H9 (cell line): ENCODE measurements around the gene INSRR. TPM values are rescaled to one million over a fixed set of nuclear protein-coding genes. Genes with fewer than 3 reads are reported as not detected.

Source experiments
- DNase-seq: peaks from one replicate; pipeline ENCODE4 v3.0.0-alpha.2; 2017
- H2AFZ ChIP-seq: one replicate; pipeline ENCODE4 v1.6.1; 2013; ENCODE audit warnings: mild to moderate bottlenecking, low read length, control low read depth, moderate library complexity
- H2AK5ac ChIP-seq: 2 replicates; pipeline ENCODE4 v1.6.1; 2013; ENCODE audit warnings: low read length, control low read depth, mixed read lengths; ENCODE audit not compliant: insufficient read length
- H2BK120ac ChIP-seq: one replicate; pipeline ENCODE4 v1.6.1; 2013; ENCODE audit warnings: low read depth, mild to moderate bottlenecking, low read length, control low read depth, inconsistent platforms; ENCODE audit not compliant: poor library complexity, severe bottlenecking
- H2BK12ac ChIP-seq: 2 replicates; pipeline ENCODE4 v1.6.1; 2013; ENCODE audit warnings: low read length, control low read depth, mixed read lengths, low read depth; ENCODE audit not compliant: insufficient read length
- H2BK15ac ChIP-seq: 2 replicates; pipeline ENCODE4 v1.6.1; 2013; ENCODE audit warnings: low read depth, low read length, control low read depth
- H2BK20ac ChIP-seq: one replicate; pipeline ENCODE4 v1.6.1; 2013; ENCODE audit warnings: low read depth, mild to moderate bottlenecking, low read length, control low read depth, inconsistent platforms; ENCODE audit not compliant: poor library complexity, severe bottlenecking
- H2BK5ac ChIP-seq: 2 replicates; pipeline ENCODE4 v1.6.1; 2013; ENCODE audit warnings: low read length, control low read depth, mixed read lengths; ENCODE audit not compliant: insufficient read length
- H3K14ac ChIP-seq: 2 replicates; pipeline ENCODE4 v1.6.1; 2013; ENCODE audit warnings: low read length, control low read depth; ENCODE audit not compliant: insufficient read depth
- H3K18ac ChIP-seq: 2 replicates; pipeline ENCODE4 v1.6.1; 2013; ENCODE audit warnings: low read depth, mild to moderate bottlenecking, mixed read lengths, low read length, control low read depth; ENCODE audit not compliant: insufficient read length
- H3K23ac ChIP-seq: 2 replicates; pipeline ENCODE4 v1.6.1; 2013; ENCODE audit warnings: low read length, control low read depth, mixed read lengths, low read depth; ENCODE audit not compliant: insufficient read length
- H3K23me2 ChIP-seq: 2 replicates; pipeline ENCODE4 v1.6.1; 2013; ENCODE audit warnings: low read depth, mild to moderate bottlenecking, mixed read lengths, low read length, control low read depth; ENCODE audit not compliant: insufficient read length, poor library complexity, severe bottlenecking
- H3K27ac ChIP-seq: 2 replicates; pipeline ENCODE4 v1.5.1; 2013; ENCODE audit warnings: low read length, control low read depth, mixed read lengths, low read depth; ENCODE audit not compliant: insufficient read length
- H3K27me3 ChIP-seq: 2 replicates; pipeline ENCODE4 v1.6.1; 2013; ENCODE audit warnings: low read length, control low read depth, inconsistent platforms; ENCODE audit not compliant: insufficient read depth
- H3K4ac ChIP-seq: 2 replicates; pipeline ENCODE4 v1.6.1; 2013; ENCODE audit warnings: low read depth, mild to moderate bottlenecking, control low read depth, inconsistent platforms, low read length, moderate library complexity
- H3K4me1 ChIP-seq: 2 replicates; pipeline ENCODE4 v1.6.1; 2013; ENCODE audit warnings: low read length, control low read depth, inconsistent platforms; ENCODE audit not compliant: insufficient read depth
- H3K4me2 ChIP-seq: 2 replicates; pipeline ENCODE4 v1.6.1; 2013; ENCODE audit warnings: low read length, control low read depth, mixed read lengths; ENCODE audit not compliant: insufficient read length, insufficient read depth
- H3K56ac ChIP-seq: 2 replicates; pipeline ENCODE4 v1.6.1; 2013; ENCODE audit warnings: low read depth, mild to moderate bottlenecking, mixed read lengths, low read length, control low read depth; ENCODE audit not compliant: insufficient read length
- H3K79me1 ChIP-seq: 2 replicates; pipeline ENCODE4 v1.6.1; 2013; ENCODE audit warnings: low read depth, mild to moderate bottlenecking, moderate library complexity, low read length, control low read depth, inconsistent platforms; ENCODE audit not compliant: insufficient read depth, poor library complexity, severe bottlenecking
- H3K79me2 ChIP-seq: 2 replicates; pipeline ENCODE4 v1.6.1; 2013; ENCODE audit warnings: low read length, control low read depth, inconsistent platforms; ENCODE audit not compliant: insufficient read depth
- H3K9ac ChIP-seq: 2 replicates; pipeline ENCODE4 v1.6.1; 2013; ENCODE audit warnings: low read length, control low read depth, mixed read lengths; ENCODE audit not compliant: insufficient read length; ENCODE audit errors: extremely low read depth
- H3K9me3 ChIP-seq: one replicate; pipeline ENCODE4 v1.6.1; 2013; ENCODE audit warnings: low read depth, low read length, inconsistent platforms; ENCODE audit not compliant: control insufficient read depth
- H3T11ph ChIP-seq: one replicate; pipeline ENCODE4 v1.6.1; 2013; ENCODE audit warnings: mild to moderate bottlenecking, low read length, control low read depth, inconsistent platforms
- H4K20me1 ChIP-seq: one replicate; pipeline ENCODE4 v1.6.1; 2013; ENCODE audit not compliant: control insufficient read depth, insufficient read length, insufficient read depth
- H4K5ac ChIP-seq: 2 replicates; pipeline ENCODE4 v1.6.1; 2013; ENCODE audit warnings: low read depth, mild to moderate bottlenecking, mixed read lengths, low read length, control low read depth; ENCODE audit not compliant: insufficient read length
- H4K8ac ChIP-seq: replicated peaks from 2 replicates; pipeline ENCODE4 v1.6.1; 2013; ENCODE audit warnings: low read length, control low read depth, mixed read lengths, low read depth; ENCODE audit not compliant: insufficient read length
- H4K91ac ChIP-seq: 2 replicates; pipeline ENCODE4 v1.6.1; 2013; ENCODE audit warnings: low read depth, mild to moderate bottlenecking, moderate library complexity, mixed read lengths, low read length, control low read depth; ENCODE audit not compliant: insufficient read length
- H3K27ac Mint-ChIP-seq, 3 experiments: 2 replicates in 2 of 3; 3 replicates in 1 of 3; pipeline ENCODE4 v1.8.0; 2020 to 2021; ENCODE audit warnings: mixed read lengths in 3 of 3, mild to moderate bottlenecking in 1 of 3, moderate library complexity in 1 of 3
- H3K27me3 Mint-ChIP-seq: 2 replicates; pipeline ENCODE4 v1.8.0; 2021; ENCODE audit warnings: low read depth, mild to moderate bottlenecking, moderate library complexity, mixed read lengths
- H3K36me3 Mint-ChIP-seq, 3 experiments: 2 replicates in 2 of 3; 3 replicates in 1 of 3; pipeline ENCODE4 v1.8.0; 2020 to 2021; ENCODE audit warnings: low read depth in 3 of 3, mixed read lengths in 3 of 3; ENCODE audit not compliant: insufficient read depth in 1 of 3
- H3K4me1 Mint-ChIP-seq, 2 experiments: 2 replicates each; pipeline ENCODE4 v1.8.0; 2020; ENCODE audit warnings: mixed read lengths in 2 of 2
- H3K4me3 Mint-ChIP-seq, 2 experiments: 2 replicates in 1 of 2; 3 replicates in 1 of 2; pipeline ENCODE4 v1.8.0; 2020 to 2021; ENCODE audit warnings: mild to moderate bottlenecking in 2 of 2, mixed read lengths in 2 of 2, moderate library complexity in 1 of 2
- H3K9me3 Mint-ChIP-seq, 2 experiments: 2 replicates in 1 of 2; 3 replicates in 1 of 2; pipeline ENCODE4 v1.8.0; 2020; ENCODE audit warnings: mild to moderate bottlenecking in 2 of 2, mixed read lengths in 2 of 2, moderate library complexity in 1 of 2
- WGBS: extraction: QIAGEN DNeasy Blood & Tissue Kit; methylation state at CpG from one replicate; pipeline ENCODE4 v1.1.7; 2013; ENCODE audit warnings: missing lambda C conversion rate, low lambda C conversion rate, mixed read lengths; ENCODE audit not compliant: insufficient read length; ENCODE audit errors: extremely low coverage; 5-methylcytosine and 5-hydroxymethylcytosine counted together
- total RNA-seq: library from RNA; stranded (reverse); gene quantifications from 2 replicates; pipeline ENCODE4 v1.2.1, GENCODE V29; 2021
- TF ChIP-seq, protein P1 (sequence below): fragments of 200-600 bp; sonication (generic); conservative IDR thresholded peaks from 3 replicates; pipeline ENCODE4 v1.8.0; 2021; ENCODE audit warnings: antibody characterized with exemption, mild to moderate bottlenecking

Gene INSRR
- total RNA-seq, 1 experiment from 2014 or later = not detected

DNA sequence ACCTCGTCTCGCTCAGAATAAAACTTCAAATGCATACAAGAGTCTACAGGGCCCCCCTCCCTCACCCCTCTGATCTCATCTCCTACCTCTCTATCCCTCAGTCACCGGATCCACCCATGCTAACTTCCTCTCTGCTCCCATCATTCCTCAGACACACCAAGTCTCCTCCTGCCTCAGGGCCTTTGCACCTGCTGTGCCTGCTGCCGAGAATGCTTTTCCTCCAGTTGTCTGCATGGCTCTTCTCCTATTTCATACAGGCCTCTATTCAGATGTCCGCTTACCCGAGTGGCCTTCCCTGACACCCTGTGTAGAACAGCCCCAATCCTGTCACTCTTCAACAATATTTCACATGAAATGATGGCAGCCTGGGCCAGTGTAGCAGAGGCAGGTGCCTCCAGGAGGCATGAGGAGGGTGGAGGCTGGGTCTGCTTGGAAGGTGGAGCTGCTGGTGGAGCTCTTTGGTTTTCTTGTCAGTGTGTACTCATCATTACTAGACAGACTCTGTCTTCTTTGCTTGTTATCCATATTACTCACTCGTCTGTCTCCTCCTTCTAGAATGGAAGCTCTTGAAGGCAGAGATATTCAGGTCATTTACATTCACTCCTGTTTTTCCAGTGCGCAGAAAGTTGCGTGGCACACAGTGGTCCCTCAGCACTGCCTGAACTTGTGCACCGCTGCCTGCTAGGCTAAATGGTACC lies 46.5 kb downstream of the INSRR start:
- Histone ChIP-seq H4K8ac (no peak overlapping the region), H3K14ac (no peak overlapping the region), H4K20me1 (no peaks in the 10 kb centered on the region), H3K56ac (no peak overlapping the region), H4K91ac (no peak overlapping the region), H3T11ph (no peak overlapping the region), H3K27me3 (peaks cover 11% of the 10 kb centered on the region), H4K5ac (no peak overlapping the region), H3K4ac (no peak overlapping the region), H2AK5ac (no peak overlapping the region), H2AFZ (no peak overlapping the region), H3K23me2 (peaks cover 5% of the 10 kb centered on the region), H3K4me2 (no peak overlapping the region), H3K9ac (no peak overlapping the region), H3K18ac (no peak overlapping the region), H2BK120ac (no peak overlapping the region), H3K23ac (no peak overlapping the region), H3K9me3 (no peaks in the 10 kb centered on the region), H2BK12ac (no peak overlapping the region), H2BK15ac (no peak overlapping the region), H3K79me2 (no peaks in the 10 kb centered on the region), H3K79me1 (no peaks in the 10 kb centered on the region), H2BK20ac (no peak overlapping the region), H3K4me1 (no peaks in the 10 kb centered on the region; the same call in 1 of the 2 replicates), H2BK5ac (no peak overlapping the region), H3K27ac (no peak overlapping the region)
- H3K27ac Mint-ChIP-seq = no peak overlapping the region
- WGBS = no CpG with 5 or more reads among the region's 10 CpGs
- DNase-seq = no peak
- no peaks in the 10 kb centered on the region; a peak in 1 of 5 replicates for H3K9me3 Mint-ChIP-seq
- peaks cover 22 to 43% of the 10 kb centered on the region in 2 experiments for H3K4me1 Mint-ChIP-seq
- TF ChIP-seq, protein P1, sequence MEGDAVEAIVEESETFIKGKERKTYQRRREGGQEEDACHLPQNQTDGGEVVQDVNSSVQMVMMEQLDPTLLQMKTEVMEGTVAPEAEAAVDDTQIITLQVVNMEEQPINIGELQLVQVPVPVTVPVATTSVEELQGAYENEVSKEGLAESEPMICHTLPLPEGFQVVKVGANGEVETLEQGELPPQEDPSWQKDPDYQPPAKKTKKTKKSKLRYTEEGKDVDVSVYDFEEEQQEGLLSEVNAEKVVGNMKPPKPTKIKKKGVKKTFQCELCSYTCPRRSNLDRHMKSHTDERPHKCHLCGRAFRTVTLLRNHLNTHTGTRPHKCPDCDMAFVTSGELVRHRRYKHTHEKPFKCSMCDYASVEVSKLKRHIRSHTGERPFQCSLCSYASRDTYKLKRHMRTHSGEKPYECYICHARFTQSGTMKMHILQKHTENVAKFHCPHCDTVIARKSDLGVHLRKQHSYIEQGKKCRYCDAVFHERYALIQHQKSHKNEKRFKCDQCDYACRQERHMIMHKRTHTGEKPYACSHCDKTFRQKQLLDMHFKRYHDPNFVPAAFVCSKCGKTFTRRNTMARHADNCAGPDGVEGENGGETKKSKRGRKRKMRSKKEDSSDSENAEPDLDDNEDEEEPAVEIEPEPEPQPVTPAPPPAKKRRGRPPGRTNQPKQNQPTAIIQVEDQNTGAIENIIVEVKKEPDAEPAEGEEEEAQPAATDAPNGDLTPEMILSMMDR = no peak
- peak overlapping the region in 1 of 2 experiments; percentile 77; a peak in 3 of 5 replicates for H3K4me3 Mint-ChIP-seq
- peaks cover 65% of the 10 kb centered on the region for H3K27me3 Mint-ChIP-seq
- peaks cover 0 to 7% (median 4%) of the 10 kb centered on the region in 3 experiments; a peak in 3 of 7 replicates for H3K36me3 Mint-ChIP-seq
